H9 (cell line): ENCODE data around the gene SNX33. TPM values are rescaled to one million over a fixed set of nuclear protein-coding genes. Genes with fewer than 3 reads are reported as not detected.

Experiments used
- DNase-seq: peaks from one replicate; pipeline ENCODE4 v3.0.0-alpha.2; 2017
- H2AFZ ChIP-seq: one replicate; pipeline ENCODE4 v1.6.1; 2013; ENCODE audit warnings: mild to moderate bottlenecking, low read length, control low read depth, moderate library complexity
- H2AK5ac ChIP-seq: 2 replicates; pipeline ENCODE4 v1.6.1; 2013; ENCODE audit warnings: low read length, control low read depth, mixed read lengths; ENCODE audit not compliant: insufficient read length
- H2BK120ac ChIP-seq: one replicate; pipeline ENCODE4 v1.6.1; 2013; ENCODE audit warnings: low read depth, mild to moderate bottlenecking, low read length, control low read depth, inconsistent platforms; ENCODE audit not compliant: poor library complexity, severe bottlenecking
- H2BK12ac ChIP-seq: 2 replicates; pipeline ENCODE4 v1.6.1; 2013; ENCODE audit warnings: low read length, control low read depth, mixed read lengths, low read depth; ENCODE audit not compliant: insufficient read length
- H2BK15ac ChIP-seq: 2 replicates; pipeline ENCODE4 v1.6.1; 2013; ENCODE audit warnings: low read depth, low read length, control low read depth
- H2BK20ac ChIP-seq: one replicate; pipeline ENCODE4 v1.6.1; 2013; ENCODE audit warnings: low read depth, mild to moderate bottlenecking, low read length, control low read depth, inconsistent platforms; ENCODE audit not compliant: poor library complexity, severe bottlenecking
- H2BK5ac ChIP-seq: 2 replicates; pipeline ENCODE4 v1.6.1; 2013; ENCODE audit warnings: low read length, control low read depth, mixed read lengths; ENCODE audit not compliant: insufficient read length
- H3K14ac ChIP-seq: 2 replicates; pipeline ENCODE4 v1.6.1; 2013; ENCODE audit warnings: low read length, control low read depth; ENCODE audit not compliant: insufficient read depth
- H3K18ac ChIP-seq: 2 replicates; pipeline ENCODE4 v1.6.1; 2013; ENCODE audit warnings: low read depth, mild to moderate bottlenecking, mixed read lengths, low read length, control low read depth; ENCODE audit not compliant: insufficient read length
- H3K23ac ChIP-seq: 2 replicates; pipeline ENCODE4 v1.6.1; 2013; ENCODE audit warnings: low read length, control low read depth, mixed read lengths, low read depth; ENCODE audit not compliant: insufficient read length
- H3K23me2 ChIP-seq: 2 replicates; pipeline ENCODE4 v1.6.1; 2013; ENCODE audit warnings: low read depth, mild to moderate bottlenecking, mixed read lengths, low read length, control low read depth; ENCODE audit not compliant: insufficient read length, poor library complexity, severe bottlenecking
- H3K27ac ChIP-seq: 2 replicates; pipeline ENCODE4 v1.5.1; 2013; ENCODE audit warnings: low read length, control low read depth, mixed read lengths, low read depth; ENCODE audit not compliant: insufficient read length
- H3K27me3 ChIP-seq: 2 replicates; pipeline ENCODE4 v1.6.1; 2013; ENCODE audit warnings: low read length, control low read depth, inconsistent platforms; ENCODE audit not compliant: insufficient read depth
- H3K4ac ChIP-seq: 2 replicates; pipeline ENCODE4 v1.6.1; 2013; ENCODE audit warnings: low read depth, mild to moderate bottlenecking, control low read depth, inconsistent platforms, low read length, moderate library complexity
- H3K4me1 ChIP-seq: 2 replicates; pipeline ENCODE4 v1.6.1; 2013; ENCODE audit warnings: low read length, control low read depth, inconsistent platforms; ENCODE audit not compliant: insufficient read depth
- H3K4me2 ChIP-seq: 2 replicates; pipeline ENCODE4 v1.6.1; 2013; ENCODE audit warnings: low read length, control low read depth, mixed read lengths; ENCODE audit not compliant: insufficient read length, insufficient read depth
- H3K56ac ChIP-seq: 2 replicates; pipeline ENCODE4 v1.6.1; 2013; ENCODE audit warnings: low read depth, mild to moderate bottlenecking, mixed read lengths, low read length, control low read depth; ENCODE audit not compliant: insufficient read length
- H3K79me1 ChIP-seq: 2 replicates; pipeline ENCODE4 v1.6.1; 2013; ENCODE audit warnings: low read depth, mild to moderate bottlenecking, moderate library complexity, low read length, control low read depth, inconsistent platforms; ENCODE audit not compliant: insufficient read depth, poor library complexity, severe bottlenecking
- H3K79me2 ChIP-seq: 2 replicates; pipeline ENCODE4 v1.6.1; 2013; ENCODE audit warnings: low read length, control low read depth, inconsistent platforms; ENCODE audit not compliant: insufficient read depth
- H3K9ac ChIP-seq: 2 replicates; pipeline ENCODE4 v1.6.1; 2013; ENCODE audit warnings: low read length, control low read depth, mixed read lengths; ENCODE audit not compliant: insufficient read length; ENCODE audit errors: extremely low read depth
- H3K9me3 ChIP-seq: one replicate; pipeline ENCODE4 v1.6.1; 2013; ENCODE audit warnings: low read depth, low read length, inconsistent platforms; ENCODE audit not compliant: control insufficient read depth
- H3T11ph ChIP-seq: one replicate; pipeline ENCODE4 v1.6.1; 2013; ENCODE audit warnings: mild to moderate bottlenecking, low read length, control low read depth, inconsistent platforms
- H4K20me1 ChIP-seq: one replicate; pipeline ENCODE4 v1.6.1; 2013; ENCODE audit not compliant: control insufficient read depth, insufficient read length, insufficient read depth
- H4K5ac ChIP-seq: 2 replicates; pipeline ENCODE4 v1.6.1; 2013; ENCODE audit warnings: low read depth, mild to moderate bottlenecking, mixed read lengths, low read length, control low read depth; ENCODE audit not compliant: insufficient read length
- H4K8ac ChIP-seq: replicated peaks from 2 replicates; pipeline ENCODE4 v1.6.1; 2013; ENCODE audit warnings: low read length, control low read depth, mixed read lengths, low read depth; ENCODE audit not compliant: insufficient read length
- H4K91ac ChIP-seq: 2 replicates; pipeline ENCODE4 v1.6.1; 2013; ENCODE audit warnings: low read depth, mild to moderate bottlenecking, moderate library complexity, mixed read lengths, low read length, control low read depth; ENCODE audit not compliant: insufficient read length
- H3K27ac Mint-ChIP-seq, 3 experiments: 2 replicates in 2 of 3; 3 replicates in 1 of 3; pipeline ENCODE4 v1.8.0; 2020 to 2021; ENCODE audit warnings: mixed read lengths in 3 of 3, mild to moderate bottlenecking in 1 of 3, moderate library complexity in 1 of 3
- H3K27me3 Mint-ChIP-seq: 2 replicates; pipeline ENCODE4 v1.8.0; 2021; ENCODE audit warnings: low read depth, mild to moderate bottlenecking, moderate library complexity, mixed read lengths
- H3K36me3 Mint-ChIP-seq, 3 experiments: 2 replicates in 2 of 3; 3 replicates in 1 of 3; pipeline ENCODE4 v1.8.0; 2020 to 2021; ENCODE audit warnings: low read depth in 3 of 3, mixed read lengths in 3 of 3; ENCODE audit not compliant: insufficient read depth in 1 of 3
- H3K4me1 Mint-ChIP-seq, 2 experiments: 2 replicates each; pipeline ENCODE4 v1.8.0; 2020; ENCODE audit warnings: mixed read lengths in 2 of 2
- H3K4me3 Mint-ChIP-seq, 2 experiments: 2 replicates in 1 of 2; 3 replicates in 1 of 2; pipeline ENCODE4 v1.8.0; 2020 to 2021; ENCODE audit warnings: mild to moderate bottlenecking in 2 of 2, mixed read lengths in 2 of 2, moderate library complexity in 1 of 2
- H3K9me3 Mint-ChIP-seq, 2 experiments: 2 replicates in 1 of 2; 3 replicates in 1 of 2; pipeline ENCODE4 v1.8.0; 2020; ENCODE audit warnings: mild to moderate bottlenecking in 2 of 2, mixed read lengths in 2 of 2, moderate library complexity in 1 of 2
- WGBS: extraction: QIAGEN DNeasy Blood & Tissue Kit; methylation state at CpG from one replicate; pipeline ENCODE4 v1.1.7; 2013; ENCODE audit warnings: missing lambda C conversion rate, low lambda C conversion rate, mixed read lengths; ENCODE audit not compliant: insufficient read length; ENCODE audit errors: extremely low coverage; 5-methylcytosine and 5-hydroxymethylcytosine counted together
- total RNA-seq: library from RNA; stranded (reverse); gene quantifications from 2 replicates; pipeline ENCODE4 v1.2.1, GENCODE V29; 2021
- TF ChIP-seq, protein P1 (sequence below): fragments of 200-600 bp; sonication (generic); conservative IDR thresholded peaks from 3 replicates; pipeline ENCODE4 v1.8.0; 2021; ENCODE audit warnings: antibody characterized with exemption, mild to moderate bottlenecking

SNX33 gene
- total RNA-seq, 1 experiment from 2014 or later = 17.7 TPM

DNA sequence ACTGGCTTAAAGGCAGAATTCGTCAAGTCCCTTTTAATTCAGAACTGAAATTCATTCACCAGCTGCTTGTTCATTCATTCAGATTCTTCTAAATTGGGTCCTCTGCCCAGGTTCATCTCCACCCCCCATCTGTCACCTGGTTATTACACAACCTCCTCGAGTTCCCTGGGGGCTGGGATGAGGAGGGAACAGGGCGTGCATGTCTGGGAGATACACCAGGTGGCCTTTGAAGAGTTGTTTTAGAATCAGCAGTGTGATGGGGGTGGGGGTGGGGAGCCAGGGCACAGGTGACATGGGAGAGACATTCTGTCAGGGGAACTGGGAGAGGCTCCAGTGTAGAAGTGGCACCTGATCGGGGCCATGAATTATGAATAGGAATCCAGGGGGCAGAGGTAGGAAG, 8.2 kb downstream of the SNX33 start:
- no peak overlapping the region for H3K4me3 Mint-ChIP-seq
- Histone ChIP-seq H3K9ac (no peak overlapping the region), H2BK120ac (no peak overlapping the region), H2AK5ac (no peak overlapping the region), H3K23me2 (no peaks in the 10 kb centered on the region), H3K23ac (no peak overlapping the region), H3K4me1 (peaks cover 2% of the 10 kb centered on the region; the same call in 1 of the 2 replicates), H3K27me3 (no peaks in the 10 kb centered on the region), H3K4me2 (no peak overlapping the region), H2BK15ac (no peak overlapping the region), H3K56ac (no peak overlapping the region), H3K18ac (no peak overlapping the region), H2BK12ac (no peak overlapping the region), H3K79me2 (no peaks in the 10 kb centered on the region; the same call in 1 of the 2 replicates), H3K79me1 (no peaks in the 10 kb centered on the region), H3K4ac (no peak overlapping the region), H2AFZ (no peak overlapping the region), H4K91ac (no peak overlapping the region), H3K14ac (no peak overlapping the region), H3T11ph (no peak overlapping the region), H4K20me1 (no peaks in the 10 kb centered on the region), H3K9me3 (no peaks in the 10 kb centered on the region), H4K8ac (no peak overlapping the region), H4K5ac (no peak overlapping the region), H2BK20ac (no peak overlapping the region), H3K27ac (no peak overlapping the region), H2BK5ac (no peak overlapping the region)
- DNase-seq = no peak
- WGBS = no CpG with 5 or more reads among the region's 4 CpGs
- H3K9me3 Mint-ChIP-seq = no peaks in the 10 kb centered on the region
- H3K27ac Mint-ChIP-seq = peak overlapping the region in 2 of 3 experiments; percentile 48 to 64; a peak in 2 of 7 replicates
- H3K4me1 Mint-ChIP-seq = peaks cover 23 to 27% of the 10 kb centered on the region in 2 experiments
- no peaks in the 10 kb centered on the region for H3K27me3 Mint-ChIP-seq
- peaks cover 18 to 51% (median 35%) of the 10 kb centered on the region in 3 experiments for H3K36me3 Mint-ChIP-seq
- TF ChIP-seq, protein P1, sequence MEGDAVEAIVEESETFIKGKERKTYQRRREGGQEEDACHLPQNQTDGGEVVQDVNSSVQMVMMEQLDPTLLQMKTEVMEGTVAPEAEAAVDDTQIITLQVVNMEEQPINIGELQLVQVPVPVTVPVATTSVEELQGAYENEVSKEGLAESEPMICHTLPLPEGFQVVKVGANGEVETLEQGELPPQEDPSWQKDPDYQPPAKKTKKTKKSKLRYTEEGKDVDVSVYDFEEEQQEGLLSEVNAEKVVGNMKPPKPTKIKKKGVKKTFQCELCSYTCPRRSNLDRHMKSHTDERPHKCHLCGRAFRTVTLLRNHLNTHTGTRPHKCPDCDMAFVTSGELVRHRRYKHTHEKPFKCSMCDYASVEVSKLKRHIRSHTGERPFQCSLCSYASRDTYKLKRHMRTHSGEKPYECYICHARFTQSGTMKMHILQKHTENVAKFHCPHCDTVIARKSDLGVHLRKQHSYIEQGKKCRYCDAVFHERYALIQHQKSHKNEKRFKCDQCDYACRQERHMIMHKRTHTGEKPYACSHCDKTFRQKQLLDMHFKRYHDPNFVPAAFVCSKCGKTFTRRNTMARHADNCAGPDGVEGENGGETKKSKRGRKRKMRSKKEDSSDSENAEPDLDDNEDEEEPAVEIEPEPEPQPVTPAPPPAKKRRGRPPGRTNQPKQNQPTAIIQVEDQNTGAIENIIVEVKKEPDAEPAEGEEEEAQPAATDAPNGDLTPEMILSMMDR = no peak
